ENCODE data around the gene GNAT2.

The GNAT2 gene

GRCh38 chr1:109626682-109627408 lies 7.4 kb upstream of the GNAT2 start:
- DNase-seq = no peak

GRCh38 chr1:109625601-109626560 lies 6.5 kb upstream of the GNAT2 start:
- DNase-seq = no peak

- no peak for DNase-seq
These were observed 5.8 kb upstream of the GNAT2 start for GRCh38 chr1:109625176-109625575.

DNA sequence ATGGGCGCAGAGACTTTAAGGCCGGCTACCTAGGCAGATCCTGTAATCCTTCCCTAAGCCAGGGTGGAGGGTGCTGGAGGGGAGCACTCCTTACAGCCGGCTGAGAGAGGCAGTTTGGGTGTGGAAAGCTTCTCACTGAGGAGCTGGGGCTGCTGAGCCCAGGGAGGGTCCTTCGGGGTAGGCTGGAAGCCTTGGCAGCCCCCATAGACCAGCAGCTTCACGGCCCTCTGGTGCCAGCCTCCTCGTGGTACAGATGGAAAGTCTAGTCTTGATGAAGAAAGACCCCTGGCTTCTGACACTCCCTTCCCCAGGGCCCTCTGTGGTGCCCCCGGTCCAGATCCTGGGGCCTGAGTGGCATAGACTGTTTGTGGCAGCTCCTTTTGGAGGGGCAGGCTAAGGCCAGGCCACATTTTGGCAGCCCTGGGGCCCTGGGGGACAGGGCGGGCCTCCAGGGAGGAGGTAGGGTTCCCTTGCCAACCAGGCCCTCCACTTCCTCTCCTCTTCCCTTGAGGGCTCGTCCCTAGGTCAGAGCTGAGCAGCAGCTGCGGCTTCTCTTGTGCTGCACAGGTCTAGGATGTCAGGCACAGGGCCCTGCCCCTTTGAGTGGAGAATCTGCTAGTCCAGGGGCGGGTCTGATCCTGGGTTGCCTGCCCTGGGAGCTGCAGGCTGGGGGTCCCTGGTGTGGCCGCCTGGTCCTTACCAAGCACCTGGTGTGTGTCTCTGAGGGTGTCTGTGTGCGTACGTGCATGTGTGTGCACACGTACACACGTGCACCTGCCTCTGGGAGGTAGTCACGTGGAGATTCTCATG lies 5.0 kb upstream of the GNAT2 start:
- DNase-seq = peak; percentile 23

- DNase-seq = no peak
These were observed 4.3 kb upstream of the GNAT2 start for GRCh38 chr1:109623601-109624161.

- DNase-seq = no peak
These were observed 3.5 kb upstream of the GNAT2 start for GRCh38 chr1:109622895-109623294.

DNA sequence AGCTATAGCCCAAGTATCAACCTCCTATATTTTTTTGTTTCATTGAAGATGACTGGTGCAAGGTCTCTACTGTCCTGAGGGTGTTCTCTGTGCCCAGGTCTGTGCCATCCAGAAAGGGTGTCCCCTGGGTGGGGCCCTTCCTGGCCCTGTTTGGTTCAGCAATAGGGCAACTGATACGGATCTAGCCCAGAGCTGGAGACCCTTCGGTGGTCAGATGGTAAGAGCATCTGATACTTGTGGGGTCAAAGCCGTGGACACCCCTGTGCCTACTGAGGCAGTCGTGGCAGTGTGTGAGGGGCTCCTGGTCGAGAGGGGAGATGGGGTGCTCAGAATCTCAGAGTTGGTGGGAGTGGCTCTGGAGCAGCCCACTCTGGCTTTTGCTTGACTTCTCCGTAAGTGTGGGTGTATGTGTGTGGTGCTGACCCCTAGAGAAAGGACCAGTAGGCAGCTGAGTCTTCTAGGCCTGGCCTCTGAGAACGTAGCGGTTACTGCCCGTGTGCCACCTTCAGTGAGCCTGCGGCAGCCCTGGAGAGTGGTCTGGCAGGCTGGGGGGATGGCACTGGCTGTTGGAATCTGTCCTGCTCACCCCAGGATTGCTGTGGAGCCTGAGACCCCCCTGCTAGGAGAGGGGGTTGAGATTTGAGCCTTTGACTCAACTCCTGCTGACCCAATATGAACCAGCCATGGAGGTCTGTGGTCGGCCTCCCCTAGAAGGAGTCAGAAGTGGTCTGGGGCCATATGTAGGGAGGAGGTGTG lies 2.9 kb upstream of the GNAT2 start:
- DNase-seq = no peak

GRCh38 chr1:109621379-109622136 lies 2.1 kb upstream of the GNAT2 start:
- no peak for DNase-seq

- peak; percentile 95 for DNase-seq
These were observed 1.4 kb upstream of the GNAT2 start for GRCh38 chr1:109620841-109621286.

DNA sequence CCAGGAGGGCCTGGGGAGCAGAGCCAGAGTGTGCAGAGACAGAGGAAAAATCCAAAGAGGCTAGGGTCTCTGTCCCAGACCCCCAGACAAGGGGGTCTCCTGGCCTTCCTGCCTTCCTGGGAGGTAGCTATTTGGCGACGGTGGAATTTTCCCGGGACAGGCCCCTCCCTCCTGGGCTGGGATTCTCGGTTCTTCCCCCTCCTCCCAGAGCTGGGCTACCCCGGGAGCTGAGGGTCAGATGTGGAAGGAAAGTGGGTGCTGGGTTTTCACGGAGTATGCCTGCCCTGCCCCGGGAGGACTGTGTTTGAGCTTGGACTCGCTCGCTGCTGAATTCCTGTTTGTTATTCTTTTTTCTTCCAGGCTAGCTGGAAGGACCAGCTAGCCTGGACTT lies 980 bp upstream of the GNAT2 start:
- DNase-seq = peak; percentile 62

DNA sequence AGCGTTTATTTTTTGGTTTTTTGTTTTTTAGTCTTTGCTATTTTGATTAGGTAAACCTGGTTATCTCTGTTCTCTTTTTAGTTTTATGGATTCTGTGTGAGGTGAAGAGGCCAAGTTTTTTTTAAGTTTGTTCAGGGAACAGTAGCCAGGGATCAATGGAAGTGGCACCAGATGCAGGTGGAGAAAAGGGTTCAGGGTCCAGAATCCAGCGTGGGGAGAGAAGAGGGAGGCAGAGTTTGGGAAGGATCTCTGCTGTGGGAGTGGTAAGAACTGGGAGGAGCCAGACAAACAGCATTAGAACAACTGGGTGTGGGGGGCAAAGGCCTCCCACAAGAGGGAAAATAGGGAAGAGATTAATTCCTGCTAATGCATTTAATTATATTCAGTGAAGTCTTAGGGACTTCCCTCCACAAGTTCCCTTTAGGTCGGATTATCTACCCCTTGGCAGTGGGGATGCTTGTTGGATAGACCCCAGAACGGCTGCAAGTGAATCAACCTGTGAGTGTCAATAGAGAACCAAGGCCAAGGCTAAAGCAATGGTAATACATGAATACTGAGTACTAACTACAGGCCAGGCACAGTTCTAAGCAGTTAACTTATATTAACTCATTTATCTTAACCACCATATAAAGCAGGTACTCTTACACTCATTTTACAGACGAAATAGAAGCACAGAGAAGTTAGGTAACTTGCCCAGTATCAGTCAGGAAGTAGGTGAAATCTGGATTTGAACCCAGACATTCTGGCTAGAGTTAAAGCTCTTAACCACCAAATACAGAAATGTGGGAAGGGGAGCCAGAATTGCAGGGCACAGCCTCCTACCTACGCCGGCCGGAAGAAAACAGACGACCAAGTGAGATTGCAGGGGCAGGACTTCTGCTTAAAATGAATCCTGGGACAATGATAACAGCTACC lies 498 bp downstream of the GNAT2 start:
- DNase-seq = peak; percentile 89

DNA sequence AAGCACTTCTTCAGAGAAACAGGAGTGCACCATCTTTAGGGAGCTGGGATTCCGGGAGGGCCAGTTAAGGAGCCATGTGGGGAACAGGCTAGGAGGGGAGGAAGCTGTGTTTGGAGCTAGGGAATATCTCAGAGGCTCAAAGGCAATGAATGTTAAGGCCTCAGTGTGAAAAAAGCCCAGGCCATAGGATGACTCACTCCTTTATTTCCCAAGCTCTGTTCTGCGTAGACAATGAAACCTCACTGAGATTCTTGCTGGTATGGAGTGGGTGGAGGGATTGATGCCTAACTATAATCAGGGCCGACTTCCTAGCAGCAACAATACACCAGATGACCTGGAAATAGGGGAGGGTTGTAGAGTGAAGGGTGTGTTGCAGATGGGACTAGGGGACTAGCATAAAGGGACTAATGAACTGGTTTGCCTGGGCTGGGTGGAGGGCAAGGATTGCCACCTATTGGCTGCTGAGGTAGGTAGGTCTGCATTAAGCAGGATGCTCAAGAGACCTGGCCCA lies 2.1 kb downstream of the GNAT2 start:
- peak; percentile 36 for DNase-seq

DNA sequence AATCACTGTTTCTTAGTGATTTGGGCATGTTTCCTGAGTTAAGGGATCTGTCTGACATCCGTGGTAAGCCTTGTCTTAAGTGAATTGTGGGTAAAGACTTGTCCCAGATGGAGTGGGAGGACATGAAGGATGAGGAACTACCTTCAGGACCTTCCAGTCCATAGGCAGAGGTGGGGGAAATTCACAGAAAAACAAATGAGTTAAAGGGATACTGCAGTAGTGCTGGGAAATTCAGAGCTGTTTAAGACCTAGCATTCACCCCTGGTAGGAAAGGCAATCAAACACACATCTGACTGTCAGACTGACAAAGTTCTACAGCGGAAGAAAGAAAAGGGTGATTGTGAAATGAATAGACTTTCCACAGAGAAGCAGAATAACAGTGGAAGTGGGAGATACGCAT lies 3.0 kb downstream of the GNAT2 start:
- no peak for DNase-seq

DNA sequence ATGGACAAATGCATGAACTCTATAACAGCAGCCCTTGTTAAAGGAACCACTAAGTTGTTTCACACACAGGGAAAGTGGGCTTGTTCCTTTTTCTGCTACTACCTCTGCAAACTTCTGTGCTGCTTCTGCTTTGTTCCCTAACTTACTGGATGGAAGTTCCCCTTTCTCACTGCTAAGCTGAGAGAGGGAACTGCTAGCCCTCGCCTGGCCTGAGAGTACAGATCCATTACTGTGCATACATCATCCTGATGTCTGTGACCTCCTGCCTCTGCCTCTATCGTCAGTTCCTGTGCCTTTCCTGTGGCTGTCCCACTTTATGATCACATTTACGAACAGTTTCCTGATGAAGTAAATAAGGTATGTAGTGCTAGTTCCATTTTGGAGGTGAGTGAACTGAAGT lies 3.5 kb downstream of the GNAT2 start:
- DNase-seq = no peak

DNA sequence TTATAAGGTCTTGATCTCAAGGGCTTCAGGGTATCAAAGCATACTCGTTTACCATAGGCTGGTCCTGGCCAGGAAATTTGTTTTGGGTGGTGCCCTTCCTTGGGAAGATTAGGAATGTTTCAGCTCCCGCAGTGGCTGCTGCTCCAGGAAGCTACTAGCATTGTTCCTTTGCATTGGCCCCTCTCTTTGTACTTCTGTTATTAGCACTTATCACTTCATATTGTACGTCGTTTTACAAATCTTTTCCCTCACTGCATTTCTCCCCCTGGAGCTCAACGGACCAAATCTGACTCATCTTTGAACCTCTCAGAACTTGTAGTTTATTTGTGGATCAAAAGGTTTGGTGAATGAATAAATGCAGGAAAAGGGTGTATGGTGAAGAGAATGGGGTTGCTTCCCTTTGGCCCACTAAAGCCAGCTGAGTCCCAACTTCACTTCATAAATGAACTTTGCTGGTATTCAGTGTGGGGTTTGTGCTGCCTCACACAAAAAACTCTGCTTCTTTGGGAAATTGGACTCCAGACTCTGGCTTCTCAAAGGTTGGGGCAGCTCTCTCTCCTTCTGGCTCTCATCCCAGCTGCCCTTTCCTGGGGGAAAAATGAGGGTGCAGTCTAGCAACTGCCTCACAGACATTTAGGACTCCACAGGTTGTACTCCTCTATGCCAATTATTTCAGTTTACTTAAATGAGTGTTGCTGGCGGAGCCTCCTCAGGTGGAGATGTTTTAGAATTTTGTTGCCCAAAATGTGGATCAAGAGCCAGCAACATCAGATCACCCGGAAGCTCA lies 5.9 kb downstream of the GNAT2 start:
- peak; percentile 97 for DNase-seq

GRCh38 chr1:109611308-109611990 lies 8.0 kb downstream of the GNAT2 start:
- DNase-seq = peak; percentile 98

- no peak for DNase-seq
These were observed 8.7 kb downstream of the GNAT2 start for GRCh38 chr1:109610609-109611307.

GRCh38 chr1:109609881-109610280 lies 9.5 kb downstream of the GNAT2 start:
- no peak for DNase-seq

Measured in NCI-H82 (cell line).